NAMALWA (cell line): ENCODE measurements around the gene ALDOB.
A peak's percentile ranks its signal among the peaks of the same experiment; 100 is the strongest.
"Not testable (repeated sequence)": the region's sequence is repeated elsewhere in the genome, so short reads cannot be mapped to it uniquely, and the experiment has no call there.

Source experiments
- DNase-seq: peaks from one replicate; pipeline ENCODE4 v3.0.0-alpha.2; 2015; ENCODE audit warnings: low spot score

The ALDOB gene

GRCh38 chr9:101421653-101422065 is 13.9 kb downstream of the ALDOB start:
- DNase-seq = no peak

GRCh38 chr9:101419863-101420262 is 15.7 kb downstream of the ALDOB start:
- DNase-seq = no peak

GRCh38 chr9:101418518-101419430 is 16.8 kb downstream of the ALDOB start:
- no peak for DNase-seq

- no peak for DNase-seq
Observed at GRCh38 chr9:101417977-101418376, 17.6 kb downstream of the ALDOB start.

GRCh38 chr9:101417389-101417788 is 18.2 kb downstream of the ALDOB start:
- no peak for DNase-seq

- DNase-seq = no peak
Observed at GRCh38 chr9:101415578-101415977, 20.0 kb downstream of the ALDOB start.

- DNase-seq = no peak
Observed at GRCh38 chr9:101414839-101415238, 20.7 kb downstream of the ALDOB start.

GRCh38 chr9:101409079-101409477 is 26.5 kb downstream of the ALDOB start:
- DNase-seq = no peak

GRCh38 chr9:101408374-101409078 is 27.0 kb downstream of the ALDOB start:
- DNase-seq = no peak

GRCh38 chr9:101403516-101404285 is 31.9 kb downstream of the ALDOB start:
- no peak for DNase-seq

GRCh38 chr9:101400120-101400519 is 35.5 kb downstream of the ALDOB start:
- no peak for DNase-seq

- DNase-seq = peak; percentile 14
Observed at GRCh38 chr9:101399643-101399970, 36.0 kb downstream of the ALDOB start.

GRCh38 chr9:101398930-101399642 is 36.5 kb downstream of the ALDOB start:
- peak; percentile 27 for DNase-seq

- peak; percentile 99 for DNase-seq
Observed at GRCh38 chr9:101398068-101398929, 37.3 kb downstream of the ALDOB start, which contains the start of the genes MRPL50 and ZNF189. Gene MRPL50 (minus strand): TSS chr9:101398618. CDS start chr9:101398592, 26 bp downstream. Gene ZNF189 (plus strand): TSS chr9:101398851. CDS start chr9:101399157, 306 bp downstream.

- no peak for DNase-seq
Observed at GRCh38 chr9:101397746-101398067, 37.9 kb downstream of the ALDOB start.

- no peak for DNase-seq
Observed at GRCh38 chr9:101394687-101395086, 40.9 kb downstream of the ALDOB start.

GRCh38 chr9:101393135-101393534 is 42.4 kb downstream of the ALDOB start:
- no peak for DNase-seq

- DNase-seq = peak; percentile 28
Observed at GRCh38 chr9:101388507-101388993, 47.0 kb downstream of the ALDOB start.

GRCh38 chr9:101387871-101388506 is 47.6 kb downstream of the ALDOB start:
- DNase-seq = peak; percentile 66

- DNase-seq = not testable (repeated sequence)
Observed at GRCh38 chr9:101384873-101385536, 50.6 kb downstream of the ALDOB start, which contains the start of gene BAAT. Gene BAAT (minus strand): TSS chr9:101385006. CDS start chr9:101371404, 13,602 bp downstream.
